Fibroblast of skin of back (primary cell): ENCODE data around the gene RNF212.
"Not testable (repeated sequence)": the region's sequence is repeated elsewhere in the genome, so short reads cannot be mapped to it uniquely, and the experiment has no call there.

Experiments used
- DNase-seq: peaks from one replicate; pipeline ENCODE4 v3.0.0-alpha.2; 2013

The RNF212 gene

GRCh38 chr4:1061056-1061700, 52.2 kb downstream of the RNF212 start:
- DNase-seq, result no peak

- no peak for DNase-seq
Observed at GRCh38 chr4:1060621-1061020, 52.7 kb downstream of the RNF212 start.

- no peak for DNase-seq
Observed at GRCh38 chr4:1060121-1060520, 53.2 kb downstream of the RNF212 start.

GRCh38 chr4:1058997-1059665, 54.2 kb downstream of the RNF212 start:
- DNase-seq, result no peak

- peak; percentile 43 for DNase-seq
Observed at GRCh38 chr4:1058198-1058996, 55.0 kb downstream of the RNF212 start.

GRCh38 chr4:1057403-1057745, 56.0 kb downstream of the RNF212 start:
- DNase-seq, result no peak

GRCh38 chr4:1056671-1057402, 56.5 kb downstream of the RNF212 start:
- no peak for DNase-seq

- DNase-seq, result peak; percentile 45
Observed at GRCh38 chr4:1055721-1056590, 57.4 kb downstream of the RNF212 start.

- not testable (repeated sequence) for DNase-seq
Observed at GRCh38 chr4:1055243-1055701, 58.1 kb downstream of the RNF212 start.

GRCh38 chr4:1054696-1055242, 58.6 kb downstream of the RNF212 start:
- DNase-seq, result not testable (repeated sequence)

- DNase-seq, result not testable (repeated sequence)
Observed at GRCh38 chr4:1053891-1054290, 59.5 kb downstream of the RNF212 start.

GRCh38 chr4:1053080-1053661, 60.2 kb downstream of the RNF212 start:
- DNase-seq, result peak; percentile 87

GRCh38 chr4:1052231-1052671, 61.1 kb downstream of the RNF212 start:
- no peak for DNase-seq

GRCh38 chr4:1051472-1051871, 61.9 kb downstream of the RNF212 start:
- DNase-seq, result no peak

- no peak for DNase-seq
Observed at GRCh38 chr4:1050486-1051213, 62.7 kb downstream of the RNF212 start.

- DNase-seq, result no peak
Observed at GRCh38 chr4:1049591-1049905, 63.8 kb downstream of the RNF212 start.

- no peak for DNase-seq
Observed at GRCh38 chr4:1048773-1049590, 64.4 kb downstream of the RNF212 start.

GRCh38 chr4:1047976-1048772, 65.2 kb downstream of the RNF212 start:
- no peak for DNase-seq
